GM12878 (cell line): ENCODE results near the gene KDM8. TPM values are rescaled to one million over a fixed set of nuclear protein-coding genes. Genes with fewer than 3 reads are reported as not detected.

Source experiments
- ATF7 ChIP-seq: fragments of 450-650 bp; IDR thresholded peaks from 2 replicates; pipeline ENCODE4 v1.6.1; 2016; ENCODE audit warnings: low read depth, mild to moderate bottlenecking
- CBFB ChIP-seq: IDR thresholded peaks from 2 replicates; pipeline ENCODE4 v1.6.1; 2016; ENCODE audit warnings: antibody characterized with exemption, low read depth
- CEBPZ ChIP-seq: fragments of 150-350 bp; IDR thresholded peaks from 2 replicates; pipeline ENCODE4 v1.6.1; 2016; ENCODE audit warnings: low read depth, low read length
- E2F8 ChIP-seq: fragments of 450-650 bp; IDR thresholded peaks from 2 replicates; pipeline ENCODE4 v1.6.1; 2018; ENCODE audit warnings: mild to moderate bottlenecking, low read depth, moderate library complexity; ENCODE audit not compliant: partially characterized antibody
- EP300 ChIP-seq, 2 experiments: fragments of 150-350 bp in 1 of 2; IDR thresholded peaks; 2 replicates each; pipeline ENCODE4 v1.6.1; 2011 to 2012; ENCODE audit warnings: low read depth in 2 of 2, low read length in 2 of 2, borderline replicate concordance in 1 of 2, improper control_type of control experiment in 1 of 2, inconsistent platforms in 1 of 2; ENCODE audit not compliant: control insufficient read depth in 1 of 2
- IKZF1 ChIP-seq: fragments of 450-650 bp; conservative IDR thresholded peaks from 2 replicates; pipeline ENCODE4 v1.6.1; 2017; ENCODE audit warnings: antibody characterized with exemption, mild to moderate bottlenecking
- NBN ChIP-seq: fragments of 450-650 bp; IDR thresholded peaks from 2 replicates; pipeline ENCODE4 v1.6.1; 2016
- NFYA ChIP-seq: IDR thresholded peaks from 2 replicates; pipeline ENCODE4 v1.6.1; 2011; ENCODE audit warnings: low read depth, mild to moderate bottlenecking, low read length, improper control_type of control experiment, borderline replicate concordance
- NKRF ChIP-seq: fragments of 450-650 bp; conservative IDR thresholded peaks from 2 replicates; pipeline ENCODE4 v1.6.1; 2017; ENCODE audit warnings: mild to moderate bottlenecking, moderate library complexity
- PAX8 ChIP-seq: fragments of 450-650 bp; IDR thresholded peaks from 2 replicates; pipeline ENCODE4 v1.6.1; 2017; ENCODE audit warnings: mild to moderate bottlenecking, moderate library complexity
- POLR2AphosphoS2 ChIP-seq: IDR thresholded peaks from 2 replicates; pipeline ENCODE4 v1.6.1; 2011; ENCODE audit warnings: low read depth, mild to moderate bottlenecking, low read length, improper control_type of control experiment, moderate library complexity
- RCOR1 ChIP-seq: conservative IDR thresholded peaks from 2 replicates; pipeline ENCODE4 v1.6.1; 2012; ENCODE audit warnings: low read depth, low read length, improper control_type of control experiment
- SPI1 ChIP-seq: IDR thresholded peaks from 2 replicates; pipeline ENCODE4 v1.6.1; 2011; ENCODE audit warnings: low read depth, mild to moderate bottlenecking, low read length, moderate library complexity, borderline replicate concordance; ENCODE audit not compliant: insufficient read depth
- SREBF2 ChIP-seq: IDR thresholded peaks from 2 replicates; pipeline ENCODE4 v1.6.1; 2012; ENCODE audit warnings: mild to moderate bottlenecking, low read length
- ZBTB11 ChIP-seq: fragments of 450-650 bp; formaldehyde crosslinking; IDR thresholded peaks from 2 replicates; pipeline ENCODE4 v1.5.0; 2022; ENCODE audit warnings: mild to moderate bottlenecking, missing genetic modification characterization
- ZNF207 ChIP-seq: fragments of 450-650 bp; IDR thresholded peaks from 2 replicates; pipeline ENCODE4 v1.6.1; 2014; ENCODE audit warnings: antibody characterized with exemption, mild to moderate bottlenecking, borderline replicate concordance
- ZNF274 ChIP-seq: IDR thresholded peaks from one replicate; pipeline ENCODE4 v1.8.0; 2011; ENCODE audit not compliant: insufficient read length, insufficient read depth
- ZNF622 ChIP-seq: fragments of 450-650 bp; IDR thresholded peaks from 2 replicates; pipeline ENCODE4 v1.6.1; 2017; ENCODE audit warnings: mild to moderate bottlenecking, inconsistent platforms
- polyA plus RNA-seq, 11 experiments: library from polyadenylated mRNA; depleted of rRNA in 4 of 11; unstranded in 6 of 11; stranded (reverse) in 5 of 11; fragments of >200 nt; fragmentation: Nextera tagmentation in 4 of 11; fragmentation: Illumina TruSeq in 1 of 11; extraction: Ambion mirVana in 4 of 11; extraction: Trizol in 1 of 11; gene quantifications; 1 replicate in 1 of 11; 2 replicates in 10 of 11; pipeline versions ENCODE4 v1.2.1 to v1.2.3, GENCODE V29; 2011 to 2016; ENCODE audit warnings: inconsistent platforms in 2 of 11, missing spikeins in 2 of 11, low read depth in 1 of 11
- total RNA-seq, 4 experiments: library from RNA; depleted of rRNA in 3 of 4; stranded (reverse); fragments of >200 nt in 3 of 4; fragmentation: Illumina TruSeq in 1 of 4; extraction: Trizol in 1 of 4; gene quantifications; 2 replicates each; pipeline versions ENCODE4 v1.2.1 to v1.2.3, GENCODE V29; 2013 to 2021

KDM8 gene
- total and polyA plus RNA-seq, 10 of the 15 experiments (the other 5 are each of a cell fraction or from before 2014, with no cell fraction given), result 0.79 to 8.9 (median 5.8) TPM

GRCh38 chr16:27202923-27203506 lies 311 bp upstream of the KDM8 start (continued):
- TF ChIP-seq PAX8 (no peak), RCOR1 (no peak), IKZF1 (no peak), NBN (no peak), NKRF (peak; percentile 76; the same call in 1 of the 2 replicates), ZBTB11 (CRISPR knock-in tag) (no peak), SPI1 (no peak), SREBF2 (no peak), ATF7 (no peak; the same call in 1 of the 2 replicates), ZNF207 (0 out of 2 replicates have a peak, but pooled peaks have one; percentile 85), NFYA (no peak), POLR2AphosphoS2 (peak; percentile 97; the same call in 1 of the 2 replicates), CEBPZ (peak; percentile 62; the same call in 1 of the 2 replicates), ZNF274 (no peak), EP300 (IDR thresholded peaks at IDR 0.05; ENCODE audit: borderline replicate concordance in 1 of 2, control insufficient read depth in 1 of 2, low read depth in 2 of 2, low read length in 2 of 2) (no peak), CBFB (no peak), ZNF622 (no peak), E2F8 (peak; percentile 28)
